OCI-M1 (cell line): ENCODE results near the gene SREBF1.
"Not testable (repeated sequence)": the region's sequence is repeated elsewhere in the genome, so short reads cannot be mapped to it uniquely, and the experiment has no call there.

Experiments
- DNase-seq: peaks from one replicate; lab custom pipeline; 2025; lab: John Stamatoyannopoulos, UW

SREBF1 gene

DNA sequence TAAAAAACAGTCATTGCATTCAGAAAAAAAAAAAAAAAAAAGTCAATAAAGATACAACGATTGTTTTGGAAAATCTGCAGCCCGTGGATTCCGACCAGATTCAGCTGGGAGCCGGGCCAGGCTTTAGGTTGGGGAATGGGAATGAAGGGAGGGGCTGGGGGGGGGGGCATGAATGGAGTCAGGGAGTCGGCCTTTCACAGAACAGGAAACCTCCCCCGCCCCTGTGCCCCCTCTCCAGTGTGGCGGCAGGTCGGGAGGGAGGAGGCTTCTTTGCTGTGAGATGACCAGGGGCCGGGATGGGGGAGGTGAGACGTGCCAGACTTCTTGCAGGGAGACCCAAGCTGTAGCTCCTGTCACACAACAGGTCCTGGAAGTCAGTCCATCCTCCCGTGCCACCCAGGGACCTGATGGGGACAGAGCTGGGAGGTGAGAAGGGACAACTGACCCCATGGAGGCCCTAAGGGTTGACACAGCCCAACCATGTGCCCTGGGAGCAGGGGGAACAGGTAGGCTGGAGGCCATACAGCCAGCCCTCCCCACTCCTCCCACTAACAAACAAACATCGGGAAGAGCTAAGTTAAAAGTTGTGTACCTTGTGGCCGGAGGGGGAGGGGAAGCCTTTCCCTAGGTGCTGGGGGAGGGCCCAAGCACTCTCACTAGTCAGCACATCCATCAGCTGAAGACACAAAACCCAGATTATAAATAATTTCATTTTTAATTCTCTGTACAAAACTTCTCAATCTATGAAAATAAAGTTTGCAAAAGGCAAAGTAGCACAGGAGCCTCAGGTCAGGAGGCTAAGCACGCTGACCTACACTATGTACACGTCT, 25.2 kb downstream of the SREBF1 start:
- DNase-seq: no peak

DNA sequence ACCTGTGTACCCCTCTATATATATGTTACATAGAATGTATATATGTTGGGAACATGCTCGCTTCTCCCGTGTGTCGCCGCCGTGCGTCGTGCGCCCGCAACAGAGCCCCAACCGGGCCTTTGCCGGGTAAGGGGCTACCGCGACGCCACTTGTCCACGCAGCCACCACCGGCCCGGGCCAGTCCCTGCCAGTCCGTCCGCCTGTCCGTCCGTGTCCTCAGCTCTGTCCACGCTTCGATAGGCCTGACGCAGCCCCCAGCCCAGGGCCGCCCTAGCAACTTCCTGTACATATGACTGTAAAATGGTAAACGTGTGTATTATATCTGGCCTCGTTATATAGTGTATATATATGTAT, 25.9 kb downstream of the SREBF1 start:
- DNase-seq: no peak

DNA sequence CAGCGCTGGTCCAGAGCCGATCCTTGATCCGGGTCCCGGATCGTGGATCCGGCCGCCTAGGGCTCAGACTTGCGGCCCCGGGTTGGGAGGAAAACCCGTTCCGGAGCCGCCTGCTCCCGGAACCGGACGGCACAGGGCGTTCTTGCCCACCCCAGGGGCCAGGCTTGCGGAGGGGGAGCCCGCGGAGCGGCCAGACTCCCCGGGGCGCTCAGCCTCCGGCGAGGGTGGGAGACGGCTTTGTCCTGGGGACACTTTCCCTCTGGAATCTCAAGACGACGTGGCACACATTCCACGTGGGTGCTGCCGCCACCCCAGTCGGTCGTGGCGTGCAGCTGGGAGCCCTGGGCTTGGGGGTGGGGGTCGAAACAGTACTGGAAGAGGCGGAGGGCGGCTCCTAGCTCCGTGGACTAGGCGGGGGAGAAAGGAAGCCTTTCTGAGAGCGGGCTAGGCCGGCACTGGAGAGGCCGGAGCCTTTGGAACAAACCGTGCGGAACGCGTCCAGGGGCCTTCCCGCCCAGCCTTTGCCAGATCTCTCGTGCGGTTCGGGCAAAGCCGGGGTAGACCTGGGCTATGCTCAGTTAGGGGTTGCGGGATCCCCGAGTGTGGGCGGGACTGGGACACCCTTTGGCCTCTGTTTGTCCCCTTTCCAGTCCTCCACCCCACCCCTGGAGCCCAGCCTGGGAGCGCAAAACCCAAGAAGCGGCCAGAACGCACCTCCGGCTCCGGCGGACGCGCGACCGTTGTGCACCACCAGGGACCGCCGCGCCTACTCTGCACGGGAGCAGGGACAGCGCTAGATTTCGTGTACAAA, 26.5 kb downstream of the SREBF1 start:
- DNase-seq: no peak

GRCh38 chr17:17809531-17810083, 27.2 kb downstream of the SREBF1 start:
- DNase-seq: no peak

DNA sequence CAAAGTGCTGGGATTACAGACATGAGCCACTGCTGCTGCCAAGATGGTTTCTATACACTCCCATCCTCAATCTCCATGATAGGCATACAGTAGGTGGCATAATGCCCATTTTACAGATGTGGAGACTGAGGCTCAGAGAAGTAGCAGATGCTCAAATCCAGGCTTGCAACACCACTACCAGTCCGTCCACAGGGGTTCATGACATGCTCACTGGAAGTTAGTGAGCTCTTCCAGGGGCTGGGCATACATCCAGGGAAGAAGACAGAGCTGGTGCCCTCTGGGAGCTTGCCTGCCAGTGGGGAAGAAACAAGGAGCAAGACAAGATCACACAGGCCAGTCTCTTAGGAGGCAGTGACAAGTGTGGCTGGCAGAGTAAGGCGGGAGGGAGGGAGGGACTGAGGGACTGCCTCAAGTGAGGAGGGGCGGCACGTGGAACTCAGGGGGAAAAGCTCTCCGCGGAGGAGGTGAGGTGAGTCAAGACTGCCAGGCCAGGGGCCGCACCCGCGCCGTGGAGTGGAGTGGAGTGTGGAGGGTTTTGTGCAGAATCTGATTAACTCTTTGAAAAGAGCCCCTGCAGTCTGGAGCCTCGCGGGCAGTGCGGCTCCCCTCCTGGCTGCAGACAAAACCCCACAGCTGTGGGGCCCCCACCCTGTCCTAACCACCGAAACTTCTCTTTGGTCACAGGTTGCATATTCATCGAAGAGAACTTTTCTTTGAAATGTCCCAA, 27.9 kb downstream of the SREBF1 start:
- DNase-seq: no peak

DNA sequence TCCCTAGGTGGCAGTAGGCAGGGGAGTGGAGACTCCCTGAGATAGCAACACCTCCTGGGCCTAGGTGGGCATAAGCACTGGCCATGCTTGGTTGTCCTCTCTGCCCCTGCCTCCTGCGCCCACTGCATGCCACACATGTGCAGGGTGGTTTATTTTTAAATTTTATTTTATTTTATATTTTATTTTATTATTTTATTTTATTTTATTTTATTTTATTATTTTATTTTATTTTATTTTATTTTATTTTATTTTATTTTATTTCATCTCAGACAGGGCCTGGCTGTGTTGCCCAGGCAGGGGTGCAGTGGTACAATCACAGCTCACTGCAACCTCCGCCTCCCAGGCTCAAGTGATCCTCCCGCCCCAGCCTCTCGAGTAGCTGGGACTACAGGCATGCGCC, 28.6 kb downstream of the SREBF1 start:
- not testable (repeated sequence) for DNase-seq

- no peak for DNase-seq
These were observed 29.3 kb downstream of the SREBF1 start for GRCh38 chr17:17807440-17807839.

DNA sequence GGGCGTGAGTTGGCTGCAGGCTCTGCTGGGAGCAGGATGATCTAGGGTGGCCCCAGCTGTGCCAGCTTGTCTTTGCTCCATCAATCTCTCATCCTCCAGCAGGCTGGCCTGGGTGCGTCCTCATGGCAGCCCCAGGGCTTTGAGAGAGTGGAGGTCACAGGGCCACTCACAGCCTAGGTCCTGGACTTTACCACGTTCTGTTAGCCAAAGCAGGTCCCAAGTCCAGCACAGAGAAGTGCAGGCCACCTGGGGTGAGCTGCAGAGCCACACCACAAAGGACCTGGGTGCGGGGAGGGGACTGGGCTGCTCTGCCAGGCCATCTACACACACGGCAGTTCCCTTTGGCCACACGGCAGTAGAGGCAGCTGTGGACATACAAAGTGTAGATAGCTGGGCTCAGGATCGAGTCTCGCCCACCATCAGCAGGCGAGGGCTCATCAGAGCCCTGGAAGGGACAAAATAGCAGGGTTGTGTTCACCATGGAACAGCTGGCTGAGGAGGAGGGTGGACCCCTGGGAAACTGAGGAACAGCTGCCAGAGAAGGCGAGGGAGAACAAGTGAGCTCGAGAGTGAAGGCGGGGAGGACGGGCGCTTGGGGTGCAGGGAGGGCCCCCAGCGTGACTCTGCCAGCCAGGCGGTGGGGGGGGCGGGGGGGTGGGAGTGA, 30.0 kb downstream of the SREBF1 start:
- no peak for DNase-seq

GRCh38 chr17:17806035-17806434, 30.8 kb downstream of the SREBF1 start:
- DNase-seq: no peak

DNA sequence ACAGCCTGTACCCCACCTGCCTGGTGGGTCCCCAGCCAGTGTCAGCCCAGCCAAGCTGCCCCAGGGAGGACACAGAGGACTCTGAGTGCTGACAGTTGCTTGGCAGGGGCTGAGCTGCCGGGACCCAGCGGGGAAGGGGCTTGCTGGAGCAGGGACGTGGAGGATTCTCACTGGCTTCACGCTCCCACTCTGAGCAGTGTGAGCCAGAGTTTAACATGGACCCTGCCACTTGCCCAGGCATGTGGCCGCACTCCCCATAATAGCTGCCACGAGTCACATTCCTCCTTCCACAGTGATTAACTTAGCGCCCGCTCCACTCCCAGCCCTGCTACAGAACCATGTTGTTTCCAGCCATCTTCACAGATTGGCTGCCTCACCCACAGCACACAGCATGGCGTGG, 31.2 kb downstream of the SREBF1 start:
- DNase-seq: no peak

DNA sequence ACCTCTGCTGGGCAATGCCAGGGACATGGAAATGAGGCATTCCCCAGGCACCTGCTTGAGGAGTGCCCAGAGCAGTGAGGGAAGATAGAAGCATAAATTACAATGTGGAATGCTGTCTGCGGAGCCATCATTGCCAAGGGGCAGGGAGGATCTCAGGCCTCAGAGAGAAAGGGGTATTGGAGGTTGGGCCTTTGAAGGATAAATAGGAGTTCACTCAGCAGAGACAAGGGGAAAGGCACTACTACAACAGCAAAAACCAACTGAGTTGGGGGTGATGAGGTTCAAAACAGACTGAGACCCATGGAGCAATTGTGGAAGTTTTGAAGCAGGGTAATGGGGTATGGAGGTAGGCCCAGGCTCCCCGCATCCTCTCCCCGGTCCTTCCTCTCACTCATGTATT, 32.8 kb downstream of the SREBF1 start:
- DNase-seq: no peak

DNA sequence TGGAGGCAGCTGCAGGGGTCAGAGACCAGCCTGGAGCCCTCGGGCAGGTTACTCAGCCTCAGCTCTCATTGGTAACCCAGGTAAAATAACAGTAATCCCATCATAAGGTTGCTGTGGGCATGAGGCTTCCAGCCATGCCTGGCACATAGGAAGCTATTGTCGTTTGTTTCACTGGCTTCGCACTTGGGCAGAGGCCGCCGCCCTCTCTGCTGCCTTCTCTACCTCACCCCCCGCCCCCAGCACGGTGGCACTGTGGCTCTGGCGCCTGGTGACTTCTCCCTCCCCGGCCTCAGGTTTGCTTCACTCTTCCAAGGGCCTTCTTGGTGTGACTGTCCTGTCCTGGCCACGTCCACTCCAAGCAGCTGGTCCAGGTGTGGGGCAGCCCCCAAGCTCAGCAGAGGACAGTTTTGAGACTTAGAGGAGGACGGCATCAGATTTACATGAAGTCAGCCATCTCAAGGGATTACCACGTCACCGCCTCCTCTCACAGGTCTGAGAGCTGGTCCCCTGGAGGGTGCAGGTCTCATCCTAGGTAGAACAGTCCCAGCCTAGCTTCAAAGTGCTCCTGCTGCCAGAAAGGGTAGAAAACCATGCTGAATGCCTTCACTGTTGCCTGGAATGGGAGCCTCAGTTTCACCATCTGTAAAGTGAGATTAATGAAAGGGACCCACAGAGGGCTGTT, 34.8 kb downstream of the SREBF1 start:
- no peak for DNase-seq

- DNase-seq: no peak
These were observed 36.2 kb downstream of the SREBF1 start for GRCh38 chr17:17800504-17801021.

GRCh38 chr17:17798573-17799255, 38.1 kb downstream of the SREBF1 start:
- no peak for DNase-seq

GRCh38 chr17:17798010-17798556, 38.7 kb downstream of the SREBF1 start:
- no peak for DNase-seq

- DNase-seq: no peak
These were observed 39.5 kb downstream of the SREBF1 start for GRCh38 chr17:17797119-17797809.

DNA sequence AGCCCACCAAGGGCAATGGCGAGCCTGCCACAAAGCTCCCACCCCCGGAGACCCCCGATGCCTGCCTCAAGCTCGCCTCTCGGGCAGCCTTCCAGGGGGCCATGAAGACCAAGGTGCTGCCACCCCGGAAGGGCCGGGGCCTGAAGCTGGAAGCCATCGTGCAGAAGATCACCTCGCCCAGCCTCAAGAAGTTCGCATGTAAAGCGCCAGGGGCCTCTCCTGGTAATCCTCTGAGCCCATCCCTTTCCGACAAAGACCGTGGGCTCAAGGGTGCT, 40.1 kb downstream of the SREBF1 start:
- no peak for DNase-seq

- no peak for DNase-seq
These were observed 40.6 kb downstream of the SREBF1 start for GRCh38 chr17:17795946-17796786.

GRCh38 chr17:17795296-17795695, 41.5 kb downstream of the SREBF1 start:
- DNase-seq: no peak
